Bronchial epithelial cell (primary cell): ENCODE measurements around the gene RPS14. TPM values are rescaled to one million over a fixed set of nuclear protein-coding genes. Genes with fewer than 3 reads are reported as not detected.

Experiments
- DNase-seq: peaks from one replicate; pipeline ENCODE4 v3.0.0-alpha.2; 2010; ENCODE audit warnings: low read depth
- FAIRE-seq: peaks from 2 replicates; lab custom pipeline; 2011; peaks lifted over from hg19 to GRCh38; lab: Jason Lieb, UNC
- H3K27me3 ChIP-seq: 2 replicates; pipeline ENCODE4 v1.5.1; 2011; ENCODE audit warnings: low read length; ENCODE audit not compliant: control insufficient read depth, insufficient read depth
- H3K36me3 ChIP-seq: 2 replicates; pipeline ENCODE4 v1.5.1; 2011; ENCODE audit warnings: low read length; ENCODE audit not compliant: control insufficient read depth, insufficient read depth
- H3K4me3 ChIP-seq: 2 replicates; pipeline ENCODE4 v1.5.1; 2011; ENCODE audit warnings: mild to moderate bottlenecking, low read depth, low read length, control low read depth
- total RNA-seq: library from RNA; depleted of rRNA; stranded (reverse); fragments of >200 nt; gene quantifications from 2 replicates; pipeline ENCODE4 v1.2.1, GENCODE V29; 2014
- TF ChIP-seq, protein P1 (sequence below): IDR thresholded peaks from 2 replicates; pipeline ENCODE4 v1.5.1; 2011; ENCODE audit warnings: mild to moderate bottlenecking, moderate library complexity, low read length, control low read depth, inconsistent platforms; ENCODE audit not compliant: insufficient read depth, severe bottlenecking

The RPS14 gene
- total RNA-seq, 1 donor from 2014 or later: 8,789 TPM

DNA sequence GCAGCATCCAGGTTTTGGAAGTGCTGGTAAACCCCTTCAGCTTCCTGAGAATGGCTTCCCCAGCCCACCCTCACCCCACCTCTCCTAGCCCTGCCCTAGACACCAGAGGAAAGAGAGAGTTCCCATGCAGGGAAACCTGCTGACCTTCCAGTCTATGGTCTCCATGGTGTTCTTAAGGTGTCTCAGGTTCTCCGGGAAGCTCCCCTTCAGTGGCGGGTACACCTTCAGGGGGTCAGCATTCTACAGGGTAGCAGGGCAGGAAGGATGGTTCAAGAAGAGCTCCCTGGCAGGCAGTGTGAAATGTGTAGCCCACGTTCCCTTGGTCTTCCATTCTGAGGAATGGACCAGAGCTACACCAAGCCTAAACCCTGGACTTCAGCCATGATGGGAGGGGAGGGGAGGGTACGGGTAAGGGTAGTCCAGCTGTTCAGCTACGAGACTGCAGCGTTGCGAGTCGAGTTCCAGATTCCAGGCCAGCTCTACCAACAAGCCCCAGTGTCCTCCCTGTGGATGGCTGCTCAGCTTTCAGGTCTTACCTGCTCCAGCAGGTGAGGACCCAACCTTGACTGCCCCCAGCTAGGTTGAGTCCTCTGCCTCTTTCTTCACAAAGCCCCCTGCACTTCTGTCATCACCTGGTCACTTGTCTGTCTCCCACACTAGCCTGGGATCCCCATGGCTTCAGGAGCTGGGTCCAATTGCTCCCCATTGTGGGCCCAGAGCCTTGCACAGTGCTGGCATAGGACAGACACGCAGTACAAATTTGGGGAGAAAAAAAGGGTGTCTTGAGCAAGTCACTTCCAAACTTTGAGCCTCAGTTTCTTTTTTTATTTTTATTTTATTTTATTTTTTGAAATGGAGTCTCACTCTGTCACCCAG, 44.4 kb downstream of the RPS14 start:
- FAIRE-seq: no peak
- H3K36me3 ChIP-seq: peaks cover 6% of the 10 kb centered on the region

DNA sequence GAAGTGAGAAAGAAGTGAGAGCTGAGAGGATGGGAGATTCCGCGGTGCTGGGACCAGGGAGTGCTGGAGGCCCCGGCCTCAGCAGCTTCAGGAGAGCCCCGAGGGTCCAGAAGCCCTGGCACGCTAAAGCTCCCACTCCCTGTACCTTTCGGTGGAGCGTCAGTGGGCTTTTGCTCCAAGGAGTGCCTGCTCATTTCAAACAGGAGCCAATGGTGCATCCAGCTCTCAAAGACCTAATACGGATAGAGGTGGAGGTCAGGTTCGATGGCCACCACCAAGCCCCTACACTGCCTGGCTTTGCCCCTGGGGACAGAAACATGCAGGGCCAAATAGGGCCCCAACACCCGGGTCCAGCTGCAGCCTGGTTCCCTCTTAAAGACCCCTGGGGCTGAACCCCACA, 45.0 kb downstream of the RPS14 start:
- TF ChIP-seq, protein P1, sequence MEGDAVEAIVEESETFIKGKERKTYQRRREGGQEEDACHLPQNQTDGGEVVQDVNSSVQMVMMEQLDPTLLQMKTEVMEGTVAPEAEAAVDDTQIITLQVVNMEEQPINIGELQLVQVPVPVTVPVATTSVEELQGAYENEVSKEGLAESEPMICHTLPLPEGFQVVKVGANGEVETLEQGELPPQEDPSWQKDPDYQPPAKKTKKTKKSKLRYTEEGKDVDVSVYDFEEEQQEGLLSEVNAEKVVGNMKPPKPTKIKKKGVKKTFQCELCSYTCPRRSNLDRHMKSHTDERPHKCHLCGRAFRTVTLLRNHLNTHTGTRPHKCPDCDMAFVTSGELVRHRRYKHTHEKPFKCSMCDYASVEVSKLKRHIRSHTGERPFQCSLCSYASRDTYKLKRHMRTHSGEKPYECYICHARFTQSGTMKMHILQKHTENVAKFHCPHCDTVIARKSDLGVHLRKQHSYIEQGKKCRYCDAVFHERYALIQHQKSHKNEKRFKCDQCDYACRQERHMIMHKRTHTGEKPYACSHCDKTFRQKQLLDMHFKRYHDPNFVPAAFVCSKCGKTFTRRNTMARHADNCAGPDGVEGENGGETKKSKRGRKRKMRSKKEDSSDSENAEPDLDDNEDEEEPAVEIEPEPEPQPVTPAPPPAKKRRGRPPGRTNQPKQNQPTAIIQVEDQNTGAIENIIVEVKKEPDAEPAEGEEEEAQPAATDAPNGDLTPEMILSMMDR: no peak
- no peak for FAIRE-seq

More for the DNA sequence above, 44.4 kb downstream of the RPS14 start:
- TF ChIP-seq, protein P1: no peak
- Histone ChIP-seq H3K27me3 (no peaks in the 10 kb centered on the region), H3K4me3 (no peak overlapping the region)
- DNase-seq: no peak

DNA sequence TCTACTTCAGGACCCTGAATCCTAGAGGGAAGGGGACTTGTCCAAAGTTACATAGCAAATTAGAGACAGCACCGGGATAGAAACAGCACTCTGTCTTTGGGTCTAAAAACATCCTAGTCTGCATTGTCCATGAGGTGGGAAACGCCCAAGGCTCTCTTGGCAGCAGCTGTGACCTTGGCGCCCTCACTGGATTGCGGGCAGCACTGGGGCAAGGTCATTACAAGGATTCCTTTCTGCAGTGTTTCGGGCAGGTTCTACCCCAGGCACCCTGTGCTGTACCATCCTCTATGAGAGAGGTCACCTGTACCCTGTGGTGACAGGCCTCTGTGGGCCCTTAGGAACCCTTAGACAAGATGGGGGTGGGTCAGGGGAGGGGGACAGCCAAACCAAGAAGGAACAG, 45.4 kb downstream of the RPS14 start:
- Histone ChIP-seq H3K27me3 (no peaks in the 10 kb centered on the region), H3K36me3 (peaks cover 11% of the 10 kb centered on the region), H3K4me3 (no peak overlapping the region)
- TF ChIP-seq, protein P1: no peak
- peak; percentile 18 for FAIRE-seq
- DNase-seq: no peak

More for the DNA sequence above, 45.0 kb downstream of the RPS14 start:
- Histone ChIP-seq H3K36me3 (peaks cover 9% of the 10 kb centered on the region), H3K4me3 (no peak overlapping the region), H3K27me3 (no peaks in the 10 kb centered on the region)
- no peak for DNase-seq

DNA sequence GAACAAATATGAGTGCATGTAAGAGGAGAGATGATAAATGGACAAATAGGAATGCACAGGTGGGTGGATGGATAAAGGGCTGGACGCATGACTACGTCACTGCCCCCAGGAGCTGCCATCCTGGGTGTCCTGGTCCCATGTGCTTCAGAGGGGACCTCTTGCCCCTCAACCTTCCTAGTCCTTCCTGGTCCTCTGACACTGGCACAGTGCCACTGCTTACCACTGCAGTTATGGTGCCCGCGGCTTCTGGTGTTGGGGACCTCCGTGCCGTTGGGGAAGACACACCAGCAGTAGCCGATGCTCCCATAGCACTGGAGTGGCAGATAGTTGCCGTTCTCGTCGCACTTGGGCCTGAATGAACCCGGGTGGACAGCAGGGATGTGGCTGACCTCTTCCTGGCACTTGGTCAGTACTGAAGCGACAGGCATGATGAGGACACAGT, 46.6 kb downstream of the RPS14 start:
- H3K27me3 ChIP-seq: no peaks in the 10 kb centered on the region
- no peak overlapping the region for H3K4me3 ChIP-seq
- peaks cover 15% of the 10 kb centered on the region for H3K36me3 ChIP-seq
- DNase-seq (no peak), FAIRE-seq (peak; percentile 40)
- TF ChIP-seq, protein P1: no peak

DNA sequence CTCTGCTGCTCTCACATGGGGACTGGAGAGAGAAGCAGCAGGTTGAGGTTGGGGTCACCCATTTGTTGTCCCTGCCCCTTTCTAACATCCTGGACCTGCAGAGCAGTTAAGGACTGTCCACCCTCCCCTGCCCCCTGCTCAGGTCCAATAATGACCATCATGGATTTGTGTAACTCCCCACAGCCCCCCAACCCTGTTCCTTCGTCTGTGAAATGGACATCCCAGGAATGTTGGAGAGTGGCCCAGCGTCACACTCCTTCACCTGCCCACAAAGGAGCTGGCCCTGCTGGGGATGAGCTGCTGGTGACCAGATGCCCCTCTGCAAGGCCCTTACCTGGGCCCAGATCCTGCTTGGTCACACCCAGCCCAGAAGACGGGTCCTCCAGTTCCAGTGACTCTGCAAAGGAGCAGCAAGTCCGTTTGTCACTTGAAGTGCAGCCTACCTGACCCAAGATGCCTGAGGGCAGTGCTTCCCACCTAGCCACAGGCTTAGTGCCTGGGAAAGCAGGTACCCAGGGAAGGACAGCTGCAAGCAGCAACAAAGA, 47.2 kb downstream of the RPS14 start:
- FAIRE-seq (no peak), DNase-seq (no peak)
- TF ChIP-seq, protein P1: no peak
- H3K4me3 ChIP-seq: no peak overlapping the region
- H3K27me3 ChIP-seq: no peaks in the 10 kb centered on the region
- H3K36me3 ChIP-seq: peaks cover 15% of the 10 kb centered on the region
